HepG2 (cell line): ENCODE measurements around the gene GADD45GIP1. TPM values are rescaled to one million over a fixed set of nuclear protein-coding genes. Genes with fewer than 3 reads are reported as not detected.

Experiments
- FOXA1 ChIP-seq, 2 experiments: fragments of 450-650 bp in 1 of 2; sonication (generic) in 1 of 2; formaldehyde crosslinking in 1 of 2; IDR thresholded peaks; 2 replicates each; pipeline versions ENCODE4 v1.4.0 to v1.6.1; 2016 to 2020; ENCODE audit warnings: missing genetic modification reagents in 1 of 2
- IKZF4 ChIP-seq: sonication (generic); formaldehyde crosslinking; IDR thresholded peaks from 2 replicates; pipeline ENCODE4 v1.5.1; 2020; ENCODE audit warnings: borderline replicate concordance, mild to moderate bottlenecking, low read depth, missing genetic modification reagents; ENCODE audit errors: not compliant biosample characterization
- MEF2D ChIP-seq: sonication (generic); formaldehyde crosslinking; IDR thresholded peaks from 2 replicates; pipeline ENCODE4 v1.5.1; 2020; ENCODE audit warnings: mild to moderate bottlenecking, missing genetic modification reagents
- TCF12 ChIP-seq, 2 experiments: fragments of 450-650 bp in 1 of 2; sonication (generic) in 1 of 2; formaldehyde crosslinking in 1 of 2; IDR thresholded peaks; 2 replicates each; pipeline versions ENCODE4 v1.6.1 to v1.8.0; 2017 to 2022; ENCODE audit warnings: antibody characterized with exemption in 1 of 2, mild to moderate bottlenecking in 1 of 2, missing genetic modification reagents in 1 of 2, moderate library complexity in 1 of 2
- ZNF138 ChIP-seq: sonication (generic); formaldehyde crosslinking; IDR thresholded peaks from 2 replicates; pipeline ENCODE4 v1.5.0; 2020; ENCODE audit warnings: mild to moderate bottlenecking, low read depth, missing genetic modification reagents
- ZNF484 ChIP-seq: sonication (generic); formaldehyde crosslinking; IDR thresholded peaks from 2 replicates; pipeline ENCODE4 v1.5.1; 2020; ENCODE audit warnings: mild to moderate bottlenecking, low read depth, missing genetic modification reagents, borderline replicate concordance
- ZNF530 ChIP-seq: sonication (generic); formaldehyde crosslinking; IDR thresholded peaks from 2 replicates; pipeline ENCODE4 v1.5.0; 2020; ENCODE audit warnings: low read depth, mild to moderate bottlenecking, missing genetic modification reagents
- ZNF619 ChIP-seq: sonication (generic); formaldehyde crosslinking; IDR thresholded peaks from 2 replicates; pipeline ENCODE4 v1.4.0; 2020; ENCODE audit warnings: mild to moderate bottlenecking, missing genetic modification reagents
- ZSCAN29 ChIP-seq: sonication (generic); formaldehyde crosslinking; conservative IDR thresholded peaks from 2 replicates; pipeline ENCODE4 v1.4.0; 2020; ENCODE audit warnings: mild to moderate bottlenecking, missing genetic modification reagents
- polyA plus RNA-seq, 8 experiments: library from polyadenylated mRNA; depleted of rRNA in 3 of 8; stranded (reverse) in 7 of 8; unstranded in 1 of 8; fragments of >200 nt; fragmentation: Illumina TruSeq in 4 of 8; extraction: Trizol in 4 of 8; gene quantifications; 2 replicates each; pipeline versions ENCODE4 v1.2.1 to v1.2.3, GENCODE V29; 2011 to 2016; ENCODE audit warnings: low read depth in 4 of 8, missing spikeins in 1 of 8, mixed read lengths in 1 of 8; ENCODE audit not compliant: insufficient read depth in 1 of 8
- total RNA-seq, 5 experiments: library from RNA; depleted of rRNA; stranded (reverse); fragments of >200 nt; fragmentation: Illumina TruSeq; extraction: Trizol; gene quantifications; 2 replicates each; pipeline ENCODE4 v1.2.3, GENCODE V29; 2016; ENCODE audit warnings: low read depth in 1 of 5
- TF ChIP-seq, protein P1 (sequence below): sonication (generic); formaldehyde crosslinking; IDR thresholded peaks from 2 replicates; pipeline ENCODE4 v1.8.0; 2022; ENCODE audit warnings: missing genetic modification reagents, mild to moderate bottlenecking, inconsistent platforms, borderline replicate concordance
- TF ChIP-seq, protein P2 (sequence below): sonication (generic); formaldehyde crosslinking; IDR thresholded peaks from 2 replicates; pipeline ENCODE4 v1.9.0; 2021; ENCODE audit warnings: missing genetic modification reagents, mild to moderate bottlenecking, borderline replicate concordance
- TF ChIP-seq, protein P3 (sequence below): sonication (generic); formaldehyde crosslinking; IDR thresholded peaks from 2 replicates; pipeline ENCODE4 v1.4.0; 2020; ENCODE audit warnings: missing genetic modification reagents
- TF ChIP-seq, protein P4 (sequence below): sonication (generic); formaldehyde crosslinking; IDR thresholded peaks from 2 replicates; pipeline ENCODE4 v1.8.1; 2023; ENCODE audit warnings: mild to moderate bottlenecking, moderate library complexity, missing genetic modification reagents
- TF ChIP-seq, protein P5 (sequence below): IDR thresholded peaks from 2 replicates; pipeline ENCODE4 v1.6.1; 2016; ENCODE audit warnings: mild to moderate bottlenecking

The GADD45GIP1 gene
- total and polyA plus RNA-seq, 2 of the 13 experiments (the other 11 are each of a cell fraction or from before 2014, with no cell fraction given) = 24.6 to 30.7 TPM

DNA sequence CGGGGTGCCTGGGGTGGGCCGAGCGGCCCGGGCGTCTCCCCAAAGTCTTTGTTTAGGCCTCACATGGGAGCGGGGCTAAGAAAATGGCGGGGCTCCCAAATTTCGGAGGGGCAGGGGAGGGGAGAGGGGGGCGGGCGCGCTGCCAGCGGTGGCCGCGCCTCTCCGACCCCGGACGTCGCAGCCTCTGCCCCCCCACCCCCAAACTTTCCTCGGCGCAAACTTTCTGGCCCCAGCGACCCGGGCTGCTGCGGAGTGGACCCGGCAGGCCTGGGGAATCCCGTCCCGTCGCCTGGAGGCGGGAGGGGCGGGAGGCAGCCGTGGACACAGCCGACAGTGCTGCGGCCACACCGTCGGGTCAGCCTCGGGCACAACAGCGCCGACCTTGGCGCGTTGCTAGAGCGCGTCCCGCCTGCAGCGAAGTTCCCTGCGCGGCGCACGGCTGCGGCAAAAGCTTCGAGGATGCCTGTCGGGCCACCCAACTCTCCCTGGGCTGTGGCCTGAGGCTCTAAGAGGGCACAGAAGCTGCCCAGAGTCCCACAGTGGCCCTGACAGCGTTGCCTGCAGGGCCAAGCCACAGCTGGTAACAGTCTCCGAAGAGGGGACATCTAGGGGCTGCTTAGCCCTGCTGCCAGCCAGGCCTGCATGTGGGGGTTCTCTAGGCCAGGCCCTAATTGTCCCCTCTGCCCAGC is 39.5 kb upstream of the GADD45GIP1 start (continued):
- TF ChIP-seq, protein P1, sequence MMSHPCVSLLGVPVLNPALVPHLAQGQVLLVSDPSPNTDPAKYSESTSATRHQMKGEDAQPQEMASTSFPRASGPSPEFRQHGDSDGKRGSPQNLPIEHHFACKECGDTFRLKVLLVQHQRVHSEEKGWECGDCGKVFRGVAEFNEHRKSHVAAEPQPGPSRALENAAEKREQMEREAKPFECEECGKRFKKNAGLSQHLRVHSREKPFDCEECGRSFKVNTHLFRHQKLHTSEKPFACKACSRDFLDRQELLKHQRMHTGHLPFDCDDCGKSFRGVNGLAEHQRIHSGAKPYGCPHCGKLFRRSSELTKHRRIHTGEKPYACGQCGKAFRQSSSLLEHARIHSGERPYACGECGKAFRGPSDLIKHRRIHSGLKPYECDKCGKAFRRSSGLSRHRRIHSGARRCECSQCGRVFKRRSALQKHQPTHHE (CRISPR knock-in tag) = no peak
- TF ChIP-seq, protein P2, sequence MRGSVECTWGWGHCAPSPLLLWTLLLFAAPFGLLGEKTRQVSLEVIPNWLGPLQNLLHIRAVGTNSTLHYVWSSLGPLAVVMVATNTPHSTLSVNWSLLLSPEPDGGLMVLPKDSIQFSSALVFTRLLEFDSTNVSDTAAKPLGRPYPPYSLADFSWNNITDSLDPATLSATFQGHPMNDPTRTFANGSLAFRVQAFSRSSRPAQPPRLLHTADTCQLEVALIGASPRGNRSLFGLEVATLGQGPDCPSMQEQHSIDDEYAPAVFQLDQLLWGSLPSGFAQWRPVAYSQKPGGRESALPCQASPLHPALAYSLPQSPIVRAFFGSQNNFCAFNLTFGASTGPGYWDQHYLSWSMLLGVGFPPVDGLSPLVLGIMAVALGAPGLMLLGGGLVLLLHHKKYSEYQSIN (CRISPR knock-in tag) = no peak
- TF ChIP-seq IKZF4 (CRISPR knock-in tag) = peak; percentile 64
- TF ChIP-seq MEF2D = peak; percentile 43; the same call in 1 of the 2 replicates
- TF ChIP-seq ZSCAN29 (CRISPR knock-in tag) = 0 out of 2 replicates have a peak, but pooled peaks have one; percentile 49
- no peak for TF ChIP-seq ZNF484 (CRISPR knock-in tag)
- peak; percentile 20; the same call in 1 of the 2 replicates for TF ChIP-seq ZNF619 (CRISPR knock-in tag)
- TF ChIP-seq ZNF138 (CRISPR knock-in tag) = no peak
- TF ChIP-seq, protein P3, sequence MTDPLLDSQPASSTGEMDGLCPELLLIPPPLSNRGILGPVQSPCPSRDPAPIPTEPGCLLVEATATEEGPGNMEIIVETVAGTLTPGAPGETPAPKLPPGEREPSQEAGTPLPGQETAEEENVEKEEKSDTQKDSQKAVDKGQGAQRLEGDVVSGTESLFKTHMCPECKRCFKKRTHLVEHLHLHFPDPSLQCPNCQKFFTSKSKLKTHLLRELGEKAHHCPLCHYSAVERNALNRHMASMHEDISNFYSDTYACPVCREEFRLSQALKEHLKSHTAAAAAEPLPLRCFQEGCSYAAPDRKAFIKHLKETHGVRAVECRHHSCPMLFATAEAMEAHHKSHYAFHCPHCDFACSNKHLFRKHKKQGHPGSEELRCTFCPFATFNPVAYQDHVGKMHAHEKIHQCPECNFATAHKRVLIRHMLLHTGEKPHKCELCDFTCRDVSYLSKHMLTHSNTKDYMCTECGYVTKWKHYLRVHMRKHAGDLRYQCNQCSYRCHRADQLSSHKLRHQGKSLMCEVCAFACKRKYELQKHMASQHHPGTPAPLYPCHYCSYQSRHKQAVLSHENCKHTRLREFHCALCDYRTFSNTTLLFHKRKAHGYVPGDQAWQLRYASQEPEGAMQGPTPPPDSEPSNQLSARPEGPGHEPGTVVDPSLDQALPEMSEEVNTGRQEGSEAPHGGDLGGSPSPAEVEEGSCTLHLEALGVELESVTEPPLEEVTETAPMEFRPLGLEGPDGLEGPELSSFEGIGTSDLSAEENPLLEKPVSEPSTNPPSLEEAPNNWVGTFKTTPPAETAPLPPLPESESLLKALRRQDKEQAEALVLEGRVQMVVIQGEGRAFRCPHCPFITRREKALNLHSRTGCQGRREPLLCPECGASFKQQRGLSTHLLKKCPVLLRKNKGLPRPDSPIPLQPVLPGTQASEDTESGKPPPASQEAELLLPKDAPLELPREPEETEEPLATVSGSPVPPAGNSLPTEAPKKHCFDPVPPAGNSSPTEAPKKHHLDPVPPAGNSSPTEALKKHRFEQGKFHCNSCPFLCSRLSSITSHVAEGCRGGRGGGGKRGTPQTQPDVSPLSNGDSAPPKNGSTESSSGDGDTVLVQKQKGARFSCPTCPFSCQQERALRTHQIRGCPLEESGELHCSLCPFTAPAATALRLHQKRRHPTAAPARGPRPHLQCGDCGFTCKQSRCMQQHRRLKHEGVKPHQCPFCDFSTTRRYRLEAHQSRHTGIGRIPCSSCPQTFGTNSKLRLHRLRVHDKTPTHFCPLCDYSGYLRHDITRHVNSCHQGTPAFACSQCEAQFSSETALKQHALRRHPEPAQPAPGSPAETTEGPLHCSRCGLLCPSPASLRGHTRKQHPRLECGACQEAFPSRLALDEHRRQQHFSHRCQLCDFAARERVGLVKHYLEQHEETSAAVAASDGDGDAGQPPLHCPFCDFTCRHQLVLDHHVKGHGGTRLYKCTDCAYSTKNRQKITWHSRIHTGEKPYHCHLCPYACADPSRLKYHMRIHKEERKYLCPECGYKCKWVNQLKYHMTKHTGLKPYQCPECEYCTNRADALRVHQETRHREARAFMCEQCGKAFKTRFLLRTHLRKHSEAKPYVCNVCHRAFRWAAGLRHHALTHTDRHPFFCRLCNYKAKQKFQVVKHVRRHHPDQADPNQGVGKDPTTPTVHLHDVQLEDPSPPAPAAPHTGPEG (CRISPR knock-in tag) = no peak
- no peak for TF ChIP-seq ZNF530 (CRISPR knock-in tag)
- no peak for TF ChIP-seq FOXA1 (IDR thresholded peaks at IDR 0.05)
- TF ChIP-seq FOXA1 (CRISPR knock-in tag; IDR thresholded peaks at IDR 0.05) = peak; percentile 6; the same call in 1 of the 2 replicates
- TF ChIP-seq, protein P4, sequence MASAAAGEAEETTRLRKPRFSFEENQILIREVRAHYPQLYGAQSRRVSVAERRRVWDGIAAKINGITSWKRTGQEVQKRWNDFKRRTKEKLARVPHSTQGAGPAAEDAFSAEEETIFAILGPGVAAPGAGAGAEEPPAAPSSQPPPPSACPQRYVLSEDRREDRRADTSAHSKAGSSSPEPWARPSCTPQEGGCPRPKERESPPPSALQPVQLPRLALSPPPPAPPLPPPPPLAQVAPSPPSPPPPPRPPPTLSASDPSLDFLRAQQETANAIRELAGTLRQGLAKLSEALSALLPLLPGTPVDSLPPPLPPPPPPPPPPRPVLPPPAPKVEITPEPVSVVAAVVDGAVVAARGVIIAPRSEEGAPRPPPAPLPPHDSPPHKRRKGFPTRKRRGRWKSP (CRISPR knock-in tag) = peak; percentile 98
- no peak for TF ChIP-seq TCF12 (IDR thresholded peaks at IDR 0.05)
- no peak for TF ChIP-seq TCF12 (CRISPR knock-in tag; IDR thresholded peaks at IDR 0.05)
- TF ChIP-seq, protein P5, sequence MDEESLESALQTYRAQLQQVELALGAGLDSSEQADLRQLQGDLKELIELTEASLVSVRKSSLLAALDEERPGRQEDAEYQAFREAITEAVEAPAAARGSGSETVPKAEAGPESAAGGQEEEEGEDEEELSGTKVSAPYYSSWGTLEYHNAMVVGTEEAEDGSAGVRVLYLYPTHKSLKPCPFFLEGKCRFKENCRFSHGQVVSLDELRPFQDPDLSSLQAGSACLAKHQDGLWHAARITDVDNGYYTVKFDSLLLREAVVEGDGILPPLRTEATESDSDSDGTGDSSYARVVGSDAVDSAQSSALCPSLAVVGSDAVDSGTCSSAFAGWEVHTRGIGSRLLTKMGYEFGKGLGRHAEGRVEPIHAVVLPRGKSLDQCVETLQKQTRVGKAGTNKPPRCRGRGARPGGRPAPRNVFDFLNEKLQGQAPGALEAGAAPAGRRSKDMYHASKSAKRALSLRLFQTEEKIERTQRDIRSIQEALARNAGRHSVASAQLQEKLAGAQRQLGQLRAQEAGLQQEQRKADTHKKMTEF (CRISPR knock-in tag) = peak; percentile 58; the same call in 1 of the 2 replicates
